D721Med (cell line): Measurements from ENCODE around the gene DHX58.
A peak's percentile ranks its signal among the peaks of the same experiment; 100 is the strongest.

Experiments used
- DNase-seq: peaks from one replicate; pipeline ENCODE4 v3.0.0; 2011; ENCODE audit warnings: low spot score; ENCODE audit not compliant: insufficient read length
- FAIRE-seq: peaks from 2 replicates; lab custom pipeline; 2011; peaks lifted over from hg19 to GRCh38; lab: Jason Lieb, UNC
- TF ChIP-seq, protein P1 (sequence below): IDR thresholded peaks from 2 replicates; pipeline ENCODE4 v1.5.1; 2012; ENCODE audit warnings: mild to moderate bottlenecking, control low read depth; ENCODE audit not compliant: insufficient read depth; ENCODE audit errors: missing control alignments

DHX58 gene

DNA sequence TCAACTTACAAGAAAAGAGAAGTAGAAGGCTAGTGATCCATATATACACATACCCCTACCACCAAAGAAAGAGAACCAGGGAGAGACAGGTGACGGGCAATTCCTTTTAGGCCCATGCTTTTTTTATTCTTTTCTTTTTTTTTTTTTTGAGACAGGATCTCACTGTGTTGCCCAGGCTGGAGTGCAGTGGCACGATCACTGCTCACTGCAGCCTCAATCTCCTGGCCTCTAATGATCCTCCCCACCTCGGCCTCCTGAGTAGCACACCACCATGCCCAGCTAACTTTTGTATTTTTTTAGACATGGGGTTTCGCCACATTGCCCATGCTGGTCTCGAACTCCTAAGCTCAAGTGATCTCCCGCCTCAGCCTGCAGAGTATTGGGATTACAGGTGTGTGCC lies 14.9 kb upstream of the DHX58 start:
- DNase-seq (no peak), FAIRE-seq (no peak)
- TF ChIP-seq, protein P1, sequence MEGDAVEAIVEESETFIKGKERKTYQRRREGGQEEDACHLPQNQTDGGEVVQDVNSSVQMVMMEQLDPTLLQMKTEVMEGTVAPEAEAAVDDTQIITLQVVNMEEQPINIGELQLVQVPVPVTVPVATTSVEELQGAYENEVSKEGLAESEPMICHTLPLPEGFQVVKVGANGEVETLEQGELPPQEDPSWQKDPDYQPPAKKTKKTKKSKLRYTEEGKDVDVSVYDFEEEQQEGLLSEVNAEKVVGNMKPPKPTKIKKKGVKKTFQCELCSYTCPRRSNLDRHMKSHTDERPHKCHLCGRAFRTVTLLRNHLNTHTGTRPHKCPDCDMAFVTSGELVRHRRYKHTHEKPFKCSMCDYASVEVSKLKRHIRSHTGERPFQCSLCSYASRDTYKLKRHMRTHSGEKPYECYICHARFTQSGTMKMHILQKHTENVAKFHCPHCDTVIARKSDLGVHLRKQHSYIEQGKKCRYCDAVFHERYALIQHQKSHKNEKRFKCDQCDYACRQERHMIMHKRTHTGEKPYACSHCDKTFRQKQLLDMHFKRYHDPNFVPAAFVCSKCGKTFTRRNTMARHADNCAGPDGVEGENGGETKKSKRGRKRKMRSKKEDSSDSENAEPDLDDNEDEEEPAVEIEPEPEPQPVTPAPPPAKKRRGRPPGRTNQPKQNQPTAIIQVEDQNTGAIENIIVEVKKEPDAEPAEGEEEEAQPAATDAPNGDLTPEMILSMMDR, result no peak

DNA sequence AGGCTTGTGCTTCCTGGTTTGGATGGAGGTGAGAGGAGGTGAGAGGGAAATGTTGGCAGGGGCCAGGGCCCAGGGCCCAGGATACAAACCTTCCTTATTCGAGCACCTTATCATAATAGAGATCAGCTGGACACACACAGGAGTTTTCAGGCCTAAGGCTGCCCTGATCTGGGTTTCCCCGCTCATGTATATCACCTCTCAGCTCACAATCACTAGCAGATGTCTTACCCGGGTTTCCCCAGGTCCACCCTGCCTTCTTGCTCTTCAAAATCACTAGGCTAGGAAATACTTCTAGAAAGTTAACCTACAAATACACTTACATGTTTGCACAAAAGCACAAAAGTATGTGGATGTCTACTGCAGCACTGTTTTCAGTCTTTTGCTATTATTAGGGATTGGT lies 14.3 kb upstream of the DHX58 start:
- TF ChIP-seq, protein P1, result no peak
- FAIRE-seq (no peak), DNase-seq (no peak)

DNA sequence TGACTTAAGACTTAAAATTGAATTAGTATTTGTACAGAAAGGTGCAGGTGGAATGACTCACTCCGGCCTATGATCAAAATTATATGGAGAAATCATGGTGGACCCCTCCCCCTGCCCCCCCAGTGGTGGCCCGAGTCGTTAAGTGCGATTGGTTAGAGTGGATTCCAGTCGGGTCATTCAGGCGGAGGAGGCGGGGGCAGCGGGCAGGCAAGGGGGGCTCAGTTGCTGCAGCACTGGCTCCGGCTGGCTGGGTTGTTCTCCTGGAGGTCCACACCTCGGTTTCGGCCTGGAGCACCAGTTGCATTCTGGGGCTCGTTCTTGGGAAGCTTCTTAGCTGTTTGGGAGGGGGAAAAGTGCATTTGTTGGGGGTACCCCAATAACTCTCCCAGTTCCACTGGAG lies 13.1 kb upstream of the DHX58 start:
- FAIRE-seq (no peak), DNase-seq (no peak)
- TF ChIP-seq, protein P1, result no peak

DNA sequence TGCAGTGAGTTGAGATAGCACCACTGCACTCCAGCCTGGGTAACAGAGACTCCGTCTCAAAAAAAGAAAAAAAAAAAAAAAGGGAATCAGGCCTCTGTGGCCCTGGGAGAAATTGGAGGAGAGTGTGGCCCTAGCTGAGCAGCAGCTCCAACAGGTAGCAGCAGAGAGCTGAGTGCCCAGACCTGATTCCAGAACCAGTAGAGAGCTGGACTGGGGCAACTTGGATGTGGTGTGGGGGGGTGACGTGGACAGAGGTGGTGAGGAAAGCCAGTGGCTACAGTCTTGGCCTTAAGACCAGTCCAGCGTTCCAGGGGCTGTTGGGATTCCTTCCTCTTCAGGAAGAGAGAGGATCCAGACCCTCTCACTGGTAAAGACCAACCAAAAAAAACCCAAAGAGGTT lies 11.7 kb upstream of the DHX58 start:
- DNase-seq (no peak), FAIRE-seq (no peak)
- TF ChIP-seq, protein P1, result no peak

DNA sequence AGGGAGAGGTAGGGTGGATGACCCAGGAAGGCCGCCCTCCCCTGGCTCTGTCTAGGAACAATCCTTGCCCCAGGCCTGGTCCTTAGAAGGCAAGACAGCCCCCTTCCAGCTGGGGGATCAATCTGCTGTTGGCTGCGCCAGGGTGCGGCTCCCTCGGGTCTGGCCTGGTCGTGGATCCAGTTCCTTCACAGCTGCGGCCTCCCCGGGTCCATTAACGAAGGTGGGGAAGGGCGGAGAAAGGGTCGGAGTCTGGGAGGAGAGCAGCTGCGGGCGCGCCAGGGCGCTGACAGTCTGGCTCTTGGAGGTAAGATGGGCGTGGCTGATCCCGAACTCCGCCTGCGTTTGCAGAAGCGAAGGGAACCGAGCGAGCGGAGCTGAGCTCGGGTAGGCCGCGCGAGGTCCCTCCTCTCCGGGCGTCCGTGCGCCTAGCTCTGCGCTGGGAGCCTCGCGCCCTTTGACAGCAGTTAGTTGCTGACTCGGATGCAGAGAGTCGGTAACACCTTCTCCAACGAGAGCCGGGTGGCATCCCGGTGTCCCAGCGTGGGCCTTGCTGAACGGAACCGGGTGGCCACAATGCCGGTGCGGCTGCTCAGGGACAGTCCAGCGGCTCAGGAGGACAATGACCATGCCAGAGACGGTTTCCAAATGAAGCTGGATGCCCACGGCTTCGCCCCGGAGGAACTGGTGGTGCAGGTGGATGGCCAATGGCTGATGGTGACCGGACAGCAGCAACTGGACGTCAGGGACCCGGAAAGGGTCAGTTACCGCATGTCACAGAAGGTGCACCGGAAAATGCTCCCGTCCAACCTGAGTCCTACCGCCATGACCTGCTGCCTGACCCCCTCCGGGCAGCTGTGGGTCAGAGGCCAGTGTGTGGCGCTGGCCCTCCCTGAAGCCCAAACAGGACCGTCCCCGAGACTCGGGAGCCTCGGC lies 10.1 kb upstream of the DHX58 start, which contains the start of gene HSPB9:
HSPB9 (plus strand) TSS at position 434 of the 933 bp plus-strand sequence; CDS start at position 481, 47 bp downstream.
- DNase-seq, result no peak

DNA sequence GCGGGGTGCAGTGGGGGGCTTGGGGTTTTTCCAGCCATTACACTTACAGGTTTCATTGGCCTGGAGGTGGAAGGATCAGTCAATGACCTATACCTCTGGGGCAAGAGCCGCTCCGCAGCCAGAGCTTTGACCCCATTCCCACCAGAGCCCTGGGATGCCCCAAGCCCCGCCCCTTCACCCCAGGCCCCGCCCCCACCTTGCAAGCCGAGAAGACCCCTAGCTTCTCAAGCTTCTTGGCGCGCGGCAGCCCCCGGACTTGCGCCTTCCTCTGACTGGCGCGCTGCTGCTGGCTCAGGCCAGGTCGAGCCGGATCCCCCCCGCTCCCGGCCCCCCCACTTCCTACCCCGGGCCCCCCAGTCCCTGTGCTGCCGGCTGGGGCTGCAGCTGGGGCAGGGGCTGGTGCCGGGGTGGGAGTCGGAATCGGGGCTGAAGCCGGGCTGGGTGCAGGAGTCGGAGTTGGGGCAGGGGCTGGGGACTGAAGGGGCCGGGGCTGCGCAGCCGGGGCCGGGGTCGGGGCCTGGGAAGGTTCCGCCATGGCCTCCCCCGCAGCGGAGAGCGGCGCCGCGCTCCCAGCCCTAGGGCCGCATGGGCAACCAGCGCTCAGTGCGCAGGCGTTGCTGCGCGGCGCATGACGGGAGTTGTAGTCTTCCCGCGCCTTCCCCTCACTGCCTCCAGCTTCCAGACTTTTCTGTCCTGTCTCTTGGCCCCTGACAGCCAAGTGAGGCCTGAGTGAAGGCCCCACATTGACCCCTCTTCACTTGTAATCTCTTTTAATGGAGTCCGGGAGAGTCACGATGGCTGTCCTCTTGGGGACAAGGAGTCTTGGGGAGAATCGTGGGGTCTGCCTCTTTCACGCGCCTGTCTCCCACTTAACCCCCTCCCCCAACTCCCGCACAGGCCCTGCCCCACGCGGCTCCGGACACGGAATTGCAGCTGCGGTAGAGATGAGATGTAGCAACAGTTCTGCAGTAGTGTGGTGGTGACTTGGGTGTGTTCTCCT lies 8.6 kb upstream of the DHX58 start, which contains the start of gene KAT2A:
KAT2A (minus strand) TSS at position 598 of the 1,000 bp plus-strand sequence; CDS start at position 535, 63 bp downstream.
- FAIRE-seq (no peak), DNase-seq (peak; percentile 99)
- TF ChIP-seq, protein P1, result no peak

More for the DNA sequence above, 10.1 kb upstream of the DHX58 start, which contains the start of gene HSPB9:
- TF ChIP-seq, protein P1, result no peak
- FAIRE-seq, result no peak
